D721Med (cell line): ENCODE measurements around the gene ANP32D.
"Not testable (repeated sequence)": the region's sequence is repeated elsewhere in the genome, so short reads cannot be mapped to it uniquely, and the experiment has no call there.

ENCODE experiments used
- DNase-seq: peaks from one replicate; pipeline ENCODE4 v3.0.0; 2011; ENCODE audit warnings: low spot score; ENCODE audit not compliant: insufficient read length
- FAIRE-seq: peaks from 2 replicates; lab custom pipeline; 2011; peaks lifted over from hg19 to GRCh38; lab: Jason Lieb, UNC
- CTCF ChIP-seq: IDR thresholded peaks from 2 replicates; pipeline ENCODE4 v1.5.1; 2012; ENCODE audit warnings: mild to moderate bottlenecking, control low read depth; ENCODE audit not compliant: insufficient read depth; ENCODE audit errors: missing control alignments

Gene ANP32D

GRCh38 chr12:48472259-48472658, at the start of gene ANP32D:
Gene ANP32D (plus strand): TSS chr12:48472559. CDS start chr12:48472665, 106 bp downstream.
- TF ChIP-seq CTCF: no peak
- DNase-seq (no peak), FAIRE-seq (no peak)

- no peak for FAIRE-seq
- TF ChIP-seq CTCF: no peak
- DNase-seq: no peak
Measured at GRCh38 chr12:48423171-48423570, 49.2 kb upstream of the ANP32D start.

- no peak for TF ChIP-seq CTCF
- no peak for FAIRE-seq
- DNase-seq: no peak
Measured at GRCh38 chr12:48424644-48425043, 47.7 kb upstream of the ANP32D start.

GRCh38 chr12:48434016-48434415, 38.3 kb upstream of the ANP32D start:
- DNase-seq, FAIRE-seq: not testable (repeated sequence)

- DNase-seq: no peak
- TF ChIP-seq CTCF: no peak
- no peak for FAIRE-seq
Measured at GRCh38 chr12:48441069-48441468, 31.3 kb upstream of the ANP32D start.

- no peak for FAIRE-seq
- no peak for TF ChIP-seq CTCF
- no peak for DNase-seq
Measured at GRCh38 chr12:48442179-48442847, 30.0 kb upstream of the ANP32D start.

GRCh38 chr12:48445538-48445937, 26.8 kb upstream of the ANP32D start:
- FAIRE-seq (no peak), DNase-seq (no peak)
- no peak for TF ChIP-seq CTCF
